WI38 (cell line): ENCODE results near the gene TEX35.

Source experiments
- H3K4me3 ChIP-seq: 2 replicates; pipeline ENCODE4 v1.5.1; 2011; ENCODE audit warnings: low read depth, mild to moderate bottlenecking, control low read depth, low read length
- TF ChIP-seq, protein P1 (sequence below): IDR thresholded peaks from 2 replicates; pipeline ENCODE4 v1.5.1; 2012; ENCODE audit warnings: low read depth, mild to moderate bottlenecking, control low read depth, low read length

Gene TEX35

DNA sequence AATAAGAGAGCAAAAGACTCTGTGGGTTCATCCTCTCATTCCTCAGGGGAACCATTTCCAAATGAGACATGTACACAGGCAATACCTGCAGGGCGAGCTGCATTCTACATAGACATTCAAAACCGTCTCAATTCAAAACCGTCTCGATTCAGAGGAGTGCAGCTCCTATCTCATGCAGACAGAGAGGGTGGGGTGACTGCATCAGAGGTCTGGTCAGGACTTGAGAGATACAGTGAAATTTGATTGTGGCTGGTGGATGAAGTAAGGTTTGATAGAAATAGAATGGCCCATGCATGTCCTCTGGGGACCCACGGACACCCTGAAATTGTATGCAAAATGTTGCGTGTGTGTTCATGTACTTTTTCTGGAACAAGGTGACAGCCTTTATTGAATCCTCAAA, 27.3 kb downstream of the TEX35 start:
- TF ChIP-seq, protein P1, sequence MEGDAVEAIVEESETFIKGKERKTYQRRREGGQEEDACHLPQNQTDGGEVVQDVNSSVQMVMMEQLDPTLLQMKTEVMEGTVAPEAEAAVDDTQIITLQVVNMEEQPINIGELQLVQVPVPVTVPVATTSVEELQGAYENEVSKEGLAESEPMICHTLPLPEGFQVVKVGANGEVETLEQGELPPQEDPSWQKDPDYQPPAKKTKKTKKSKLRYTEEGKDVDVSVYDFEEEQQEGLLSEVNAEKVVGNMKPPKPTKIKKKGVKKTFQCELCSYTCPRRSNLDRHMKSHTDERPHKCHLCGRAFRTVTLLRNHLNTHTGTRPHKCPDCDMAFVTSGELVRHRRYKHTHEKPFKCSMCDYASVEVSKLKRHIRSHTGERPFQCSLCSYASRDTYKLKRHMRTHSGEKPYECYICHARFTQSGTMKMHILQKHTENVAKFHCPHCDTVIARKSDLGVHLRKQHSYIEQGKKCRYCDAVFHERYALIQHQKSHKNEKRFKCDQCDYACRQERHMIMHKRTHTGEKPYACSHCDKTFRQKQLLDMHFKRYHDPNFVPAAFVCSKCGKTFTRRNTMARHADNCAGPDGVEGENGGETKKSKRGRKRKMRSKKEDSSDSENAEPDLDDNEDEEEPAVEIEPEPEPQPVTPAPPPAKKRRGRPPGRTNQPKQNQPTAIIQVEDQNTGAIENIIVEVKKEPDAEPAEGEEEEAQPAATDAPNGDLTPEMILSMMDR, result no peak
- H3K4me3 ChIP-seq, result no peak overlapping the region

DNA sequence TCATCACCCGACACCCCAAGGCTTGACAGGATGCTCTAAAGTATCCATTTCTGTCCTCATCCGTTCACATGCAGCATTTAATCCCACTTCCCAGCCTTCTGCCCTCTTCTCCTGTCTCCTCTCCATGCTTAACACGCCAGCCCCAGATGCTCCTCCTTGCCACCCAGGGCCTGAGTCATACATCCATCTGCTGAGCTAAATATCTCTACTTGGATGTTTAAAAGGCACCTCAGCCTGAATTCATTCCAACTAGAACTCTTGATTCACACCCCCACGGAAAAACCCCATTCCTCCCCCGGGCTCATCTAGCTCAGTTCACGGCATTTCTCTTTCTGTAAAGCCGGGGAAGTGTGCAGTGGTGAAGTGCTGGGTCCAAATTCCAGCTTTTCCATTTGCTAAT, 27.7 kb downstream of the TEX35 start:
- no peak overlapping the region for H3K4me3 ChIP-seq
- TF ChIP-seq, protein P1, result no peak

- H3K4me3 ChIP-seq, result no peak overlapping the region
- TF ChIP-seq, protein P1, result no peak
These were observed 28.5 kb downstream of the TEX35 start for GRCh38 chr1:178541379-178541778.

GRCh38 chr1:178541829-178542553, 29.1 kb downstream of the TEX35 start:
- TF ChIP-seq, protein P1, result no peak
- peak overlapping the region; percentile 75 for H3K4me3 ChIP-seq

DNA sequence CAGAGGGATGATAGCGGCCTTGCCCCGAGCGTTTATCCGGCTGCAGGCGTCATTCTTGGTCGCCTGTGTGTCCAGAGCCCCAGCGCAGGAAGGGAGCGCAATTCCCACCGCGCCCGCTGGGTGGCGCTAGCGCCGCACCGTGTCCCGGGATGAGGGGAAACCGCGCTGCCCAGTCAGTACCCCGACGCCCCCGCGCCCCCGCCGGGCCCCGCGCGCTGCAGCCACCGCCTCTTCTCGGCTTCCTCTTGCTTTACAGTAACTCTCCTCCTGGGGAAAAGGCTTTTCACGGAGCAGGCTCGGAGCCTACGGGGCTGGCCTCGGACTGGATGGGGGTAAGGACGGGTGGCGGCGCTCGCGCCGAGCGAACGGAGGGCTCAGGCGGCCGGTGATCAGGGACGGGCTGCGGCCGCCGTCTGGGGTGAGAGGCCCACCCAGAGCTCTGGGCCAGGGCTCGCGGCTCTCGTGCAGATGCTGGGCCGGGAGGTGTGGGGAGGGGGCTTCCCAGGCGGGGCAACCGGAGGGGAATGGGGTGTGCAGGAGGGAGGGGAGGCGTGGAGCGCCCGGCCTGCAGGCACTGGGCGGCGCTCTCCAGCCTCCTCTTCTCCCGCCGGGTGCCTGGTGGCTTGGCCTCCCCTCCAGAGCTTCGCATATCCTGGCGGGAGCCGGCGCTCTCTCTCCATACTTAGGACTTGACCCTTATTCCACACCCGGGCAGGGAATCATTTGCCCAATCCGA, 29.8 kb downstream of the TEX35 start:
- TF ChIP-seq, protein P1, result peak; percentile 80
- H3K4me3 ChIP-seq, result peak overlapping the region; percentile 75

DNA sequence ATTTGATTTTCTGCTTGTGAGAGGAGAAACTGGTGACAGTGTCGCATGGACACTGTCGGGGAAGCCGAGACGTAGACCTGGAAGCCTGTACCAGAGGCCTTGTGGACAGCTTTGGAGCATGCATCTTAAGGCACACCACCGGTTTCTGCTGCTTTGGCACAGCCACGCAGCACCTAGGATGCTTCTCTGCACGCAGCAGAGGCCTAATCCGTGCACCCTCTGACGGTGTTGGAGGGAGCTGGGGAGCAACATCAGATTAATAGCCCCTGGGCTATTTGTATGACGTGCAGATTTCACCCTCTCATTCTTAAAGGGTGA, 30.3 kb downstream of the TEX35 start:
- peak overlapping the region; percentile 75 for H3K4me3 ChIP-seq

DNA sequence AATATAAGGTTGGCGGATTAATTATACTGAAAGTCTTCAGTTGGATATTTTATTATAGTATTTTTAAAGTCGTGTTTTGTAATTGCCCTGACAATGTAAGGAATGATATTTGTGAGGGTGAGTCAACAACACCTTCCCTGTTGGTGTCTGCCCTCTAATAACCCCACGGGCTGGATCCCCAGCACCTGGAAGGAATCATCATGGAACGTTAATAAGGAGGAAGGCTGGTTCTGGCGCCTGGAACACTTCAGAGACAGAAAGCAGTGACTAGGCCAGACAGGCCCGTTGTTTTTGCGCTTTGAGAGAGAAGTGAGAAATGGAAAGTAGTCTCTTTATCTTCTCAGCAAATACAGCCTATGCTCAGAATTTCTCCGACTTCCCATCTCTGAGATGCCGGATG, 31.6 kb downstream of the TEX35 start:
- TF ChIP-seq, protein P1, result no peak
- H3K4me3 ChIP-seq, result no peak overlapping the region

More for the DNA sequence above, 30.3 kb downstream of the TEX35 start:
- TF ChIP-seq, protein P1, result no peak
